Measurements from ENCODE around the gene DNAH9.

DNAH9 gene

GRCh38 chr17:11608396-11608795 lies 10.1 kb downstream of the DNAH9 start:
- no peak for DNase-seq

GRCh38 chr17:11610999-11611566 lies 12.8 kb downstream of the DNAH9 start:
- DNase-seq: no peak

GRCh38 chr17:11612956-11613355 lies 14.7 kb downstream of the DNAH9 start:
- DNase-seq: no peak

- DNase-seq: no peak
Measured at GRCh38 chr17:11618861-11619566, 20.7 kb downstream of the DNAH9 start.

GRCh38 chr17:11622492-11622891 lies 24.2 kb downstream of the DNAH9 start:
- DNase-seq: no peak

- DNase-seq: no peak
Measured at GRCh38 chr17:11624976-11625375, 26.7 kb downstream of the DNAH9 start.

- no peak for DNase-seq
Measured at GRCh38 chr17:11625878-11626277, 27.6 kb downstream of the DNAH9 start.

GRCh38 chr17:11627301-11627940 lies 29.2 kb downstream of the DNAH9 start:
- no peak for DNase-seq

- no peak for DNase-seq
Measured at GRCh38 chr17:11628374-11628773, 30.1 kb downstream of the DNAH9 start.

- no peak for DNase-seq
Measured at GRCh38 chr17:11628831-11629230, 30.6 kb downstream of the DNAH9 start.

GRCh38 chr17:11636771-11637170 lies 38.5 kb downstream of the DNAH9 start:
- no peak for DNase-seq

- DNase-seq: no peak
Measured at GRCh38 chr17:11637796-11638195, 39.5 kb downstream of the DNAH9 start.

GRCh38 chr17:11638700-11639265 lies 40.5 kb downstream of the DNAH9 start:
- DNase-seq: no peak

- no peak for DNase-seq
Measured at GRCh38 chr17:11639736-11640462, 41.6 kb downstream of the DNAH9 start.

GRCh38 chr17:11640463-11640814 lies 42.2 kb downstream of the DNAH9 start:
- no peak for DNase-seq

- no peak for DNase-seq
Measured at GRCh38 chr17:11641521-11642275, 43.4 kb downstream of the DNAH9 start.

- no peak for DNase-seq
Measured at GRCh38 chr17:11642655-11643054, 44.4 kb downstream of the DNAH9 start.

- no peak for DNase-seq
Measured at GRCh38 chr17:11643851-11644250, 45.6 kb downstream of the DNAH9 start.

- peak; percentile 43 for DNase-seq
Measured at GRCh38 chr17:11644265-11645212, 46.3 kb downstream of the DNAH9 start.

- no peak for DNase-seq
Measured at GRCh38 chr17:11645426-11645825, 47.2 kb downstream of the DNAH9 start.

- DNase-seq: no peak
Measured at GRCh38 chr17:11651089-11651488, 52.8 kb downstream of the DNAH9 start.

GRCh38 chr17:11668618-11669017 lies 70.3 kb downstream of the DNAH9 start:
- DNase-seq: no peak

All from stimulated activated CD4-positive, alpha-beta T cell treated with anti-CD3 and anti-CD28 coated beads, Interleukin-1b, Interleukin-23, amount 100 ng/mL, for 48 hours (primary cell).